ENCODE results near the gene RAB11FIP5. TPM values are rescaled to one million over a fixed set of nuclear protein-coding genes. Genes with fewer than 3 reads are reported as not detected.

The RAB11FIP5 gene
- total and polyA plus RNA-seq, 10 of the 15 experiments (the other 5 are each of a cell fraction or from before 2014, with no cell fraction given), result 0.03 to 0.20 (median 0.06) TPM; not detected in 6

DNA sequence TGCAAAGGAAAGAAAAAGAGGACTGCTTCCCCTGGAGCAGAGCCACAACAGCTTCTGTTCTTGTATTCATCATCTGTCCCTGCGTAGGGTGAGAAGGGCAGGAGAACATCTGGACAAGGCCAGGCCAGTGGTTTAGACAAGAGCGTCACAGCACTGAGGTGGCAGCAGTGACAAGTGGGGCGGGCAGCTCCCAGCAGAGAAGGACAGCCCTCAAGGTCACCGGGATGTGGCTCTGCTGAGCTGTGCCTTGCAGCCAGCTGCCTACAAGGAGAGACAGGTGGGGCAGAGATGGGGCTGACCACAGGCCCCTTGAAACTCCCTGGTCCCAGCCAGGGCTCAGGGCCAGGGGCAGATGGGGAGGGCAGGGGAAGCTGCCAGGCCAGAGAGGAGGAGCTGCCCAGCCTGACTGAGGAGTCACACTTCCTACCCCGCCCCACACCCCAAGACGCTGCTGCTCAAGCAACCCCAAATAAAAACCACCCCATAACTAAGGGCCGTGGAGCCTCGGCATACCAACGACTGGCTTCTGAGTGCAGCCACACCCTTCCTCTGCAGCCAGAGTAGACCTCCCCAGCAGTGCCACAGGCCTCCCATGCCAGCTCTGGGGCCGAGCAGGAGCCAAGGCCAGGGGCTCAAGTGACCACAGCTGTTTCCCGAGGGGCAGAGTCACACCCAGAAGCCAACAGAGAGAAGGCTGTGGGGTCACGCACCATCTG is 5.4 kb downstream of the RAB11FIP5 start (continued):
- TF ChIP-seq, protein P1, sequence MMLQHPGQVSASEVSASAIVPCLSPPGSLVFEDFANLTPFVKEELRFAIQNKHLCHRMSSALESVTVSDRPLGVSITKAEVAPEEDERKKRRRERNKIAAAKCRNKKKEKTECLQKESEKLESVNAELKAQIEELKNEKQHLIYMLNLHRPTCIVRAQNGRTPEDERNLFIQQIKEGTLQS (IDR thresholded peaks at IDR 0.05; ENCODE audit: borderline replicate concordance, extremely low read depth, low read depth, low read length), result no peak
- TF ChIP-seq, protein P2, sequence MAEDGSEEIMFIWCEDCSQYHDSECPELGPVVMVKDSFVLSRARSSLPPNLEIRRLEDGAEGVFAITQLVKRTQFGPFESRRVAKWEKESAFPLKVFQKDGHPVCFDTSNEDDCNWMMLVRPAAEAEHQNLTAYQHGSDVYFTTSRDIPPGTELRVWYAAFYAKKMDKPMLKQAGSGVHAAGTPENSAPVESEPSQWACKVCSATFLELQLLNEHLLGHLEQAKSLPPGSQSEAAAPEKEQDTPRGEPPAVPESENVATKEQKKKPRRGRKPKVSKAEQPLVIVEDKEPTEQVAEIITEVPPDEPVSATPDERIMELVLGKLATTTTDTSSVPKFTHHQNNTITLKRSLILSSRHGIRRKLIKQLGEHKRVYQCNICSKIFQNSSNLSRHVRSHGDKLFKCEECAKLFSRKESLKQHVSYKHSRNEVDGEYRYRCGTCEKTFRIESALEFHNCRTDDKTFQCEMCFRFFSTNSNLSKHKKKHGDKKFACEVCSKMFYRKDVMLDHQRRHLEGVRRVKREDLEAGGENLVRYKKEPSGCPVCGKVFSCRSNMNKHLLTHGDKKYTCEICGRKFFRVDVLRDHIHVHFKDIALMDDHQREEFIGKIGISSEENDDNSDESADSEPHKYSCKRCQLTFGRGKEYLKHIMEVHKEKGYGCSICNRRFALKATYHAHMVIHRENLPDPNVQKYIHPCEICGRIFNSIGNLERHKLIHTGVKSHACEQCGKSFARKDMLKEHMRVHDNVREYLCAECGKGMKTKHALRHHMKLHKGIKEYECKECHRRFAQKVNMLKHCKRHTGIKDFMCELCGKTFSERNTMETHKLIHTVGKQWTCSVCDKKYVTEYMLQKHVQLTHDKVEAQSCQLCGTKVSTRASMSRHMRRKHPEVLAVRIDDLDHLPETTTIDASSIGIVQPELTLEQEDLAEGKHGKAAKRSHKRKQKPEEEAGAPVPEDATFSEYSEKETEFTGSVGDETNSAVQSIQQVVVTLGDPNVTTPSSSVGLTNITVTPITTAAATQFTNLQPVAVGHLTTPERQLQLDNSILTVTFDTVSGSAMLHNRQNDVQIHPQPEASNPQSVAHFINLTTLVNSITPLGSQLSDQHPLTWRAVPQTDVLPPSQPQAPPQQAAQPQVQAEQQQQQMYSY (CRISPR knock-in tag; IDR thresholded peaks at IDR 0.05), result no peak
- TF ChIP-seq CHD2 (IDR thresholded peaks at IDR 0.05; ENCODE audit: borderline replicate concordance, low read depth, low read length) (no peak), SIX5 (IDR thresholded peaks at IDR 0.05; ENCODE audit: low read depth, low read length, severe bottlenecking) (no peak)

DNA sequence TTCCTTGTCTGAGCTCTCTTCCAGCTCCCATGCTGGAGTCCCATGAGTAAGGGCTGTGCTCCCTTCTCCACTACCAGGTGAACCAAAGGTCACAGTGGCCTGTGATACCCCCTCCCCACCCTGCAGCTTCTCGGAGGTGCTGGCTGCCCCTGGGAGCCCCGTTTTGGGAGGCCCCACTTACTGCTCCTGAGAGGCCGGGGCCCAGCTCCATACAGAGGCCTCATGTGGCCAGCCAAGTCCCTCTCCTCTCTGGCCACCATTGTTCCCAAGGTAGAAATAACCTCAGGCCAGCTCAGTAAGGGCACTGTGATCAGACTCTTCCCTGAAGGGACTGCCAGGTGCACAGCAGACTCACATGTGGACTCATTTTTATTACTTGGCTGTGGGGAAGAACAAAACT is 6.0 kb downstream of the RAB11FIP5 start:
- RAD21 ChIA-PET (ENCODE audit: unreplicated experiment), result interaction anchor here (0.6 kb wide), 1 partner anchor 101 kb away, joined by 3 read pairs; no protein-coding TSS in a partner anchor
- in situ Hi-C loops (cut with MboI), result no loop called here
- Histone ChIP-seq H3K4me3 (no peak overlapping the region), H3K36me3 (ENCODE audit: control insufficient read depth in 2 of 2, insufficient read depth in 2 of 2, low read length in 1 of 2) (no peaks in the 10 kb centered on the region), H3K9ac (ENCODE audit: control insufficient read depth, insufficient read depth, low read length) (no peak overlapping the region), H3K27ac (ENCODE audit: control insufficient read depth, insufficient read depth) (no peak overlapping the region), H3K4me2 (ENCODE audit: control insufficient read depth, insufficient read depth) (no peak overlapping the region), H2AFZ (ENCODE audit: control insufficient read depth, low read depth, low read length) (no peak overlapping the region), H3K27me3 (replicated peaks in 1 of 2; ENCODE audit: control insufficient read depth in 2 of 2, insufficient read depth in 2 of 2, low read length in 1 of 2) (peaks cover 3 to 5% of the 10 kb centered on the region in 2 experiments; a peak in 3 of 4 replicates), H3K9me3 (replicated peaks; ENCODE audit: control insufficient read depth, insufficient read depth, low read length) (no peaks in the 10 kb centered on the region), H4K20me1 (ENCODE audit: control insufficient read depth, insufficient read depth) (no peaks in the 10 kb centered on the region), H3K4me1 (ENCODE audit: control insufficient read depth, insufficient read depth, low read length) (no peaks in the 10 kb centered on the region), H3K79me2 (ENCODE audit: control insufficient read depth, insufficient read depth, low read length) (no peaks in the 10 kb centered on the region)
- POLR2A ChIA-PET, result no interaction called here
- CTCF ChIA-PET, result interaction anchor here (1.0 kb wide), 1 partner anchor 133 kb away, joined by 3 read pairs; no protein-coding TSS in a partner anchor
- SMC1A ChIA-PET (ENCODE audit: uncharacterized antibody, unreplicated experiment), result no interaction called here
- ATAC-seq (no peak), FAIRE-seq (no peak), DNase-seq (ENCODE audit: low read depth, low spot score) (no peak)
- no peak for TF ChIP-seq EGR1 (IDR thresholded peaks at IDR 0.05; ENCODE audit: borderline replicate concordance in 1 of 2, low read depth in 2 of 2, low read length in 2 of 2)
- BruUV-seq (replicated peaks), result no TSS peak
- intact Hi-C loops (cut with micrococcal nuclease; ENCODE audit: unreplicated experiment), result no loop called here
- WGBS (ENCODE audit: insufficient coverage, insufficient replicate concordance, low lambda C conversion rate, missing lambda C conversion rate), result 0% methylated on average over 3 of the region's 3 CpGs
